ENCODE measurements around the gene IMP3.

Gene IMP3

GRCh38 chr15:75616766-75617165, 23.3 kb downstream of the IMP3 start:
- no peak for DNase-seq

- no peak for DNase-seq
These were observed 33.0 kb downstream of the IMP3 start for GRCh38 chr15:75606711-75607699.

- DNase-seq = no peak
These were observed 34.0 kb downstream of the IMP3 start for GRCh38 chr15:75606026-75606425.

- DNase-seq = no peak
These were observed 40.6 kb downstream of the IMP3 start for GRCh38 chr15:75599401-75599800.

GRCh38 chr15:75598361-75598760, 41.7 kb downstream of the IMP3 start:
- DNase-seq = no peak

GRCh38 chr15:75597667-75598341, 42.2 kb downstream of the IMP3 start:
- DNase-seq = no peak

- no peak for DNase-seq
These were observed 43.2 kb downstream of the IMP3 start for GRCh38 chr15:75596703-75597345.

GRCh38 chr15:75594276-75594675, 45.7 kb downstream of the IMP3 start:
- DNase-seq = no peak

- no peak for DNase-seq
These were observed 48.2 kb downstream of the IMP3 start for GRCh38 chr15:75591655-75592364.

- no peak for DNase-seq
These were observed 49.8 kb downstream of the IMP3 start for GRCh38 chr15:75590239-75590638.

All from left hindlimb (tissue), 1 donor.